Cardiac fibroblast (primary cell): ENCODE data around the gene CDC14A.
A peak's percentile ranks its signal among the peaks of the same experiment; 100 is the strongest.

Experiments
- DNase-seq, 2 donors: peaks; one replicate each; pipeline versions ENCODE4 v3.0.0 to v3.0.0-alpha.2; 2010; ENCODE audit warnings: low read depth in 2 of 2
- H3K4me3 ChIP-seq, 2 donors: replicated peaks in 1 of 2; 1 replicate in 1 of 2; 2 replicates in 1 of 2; pipeline ENCODE4 v1.5.1; 2011; ENCODE audit warnings: low read depth in 2 of 2, low read length in 2 of 2, mild to moderate bottlenecking in 2 of 2, moderate library complexity in 1 of 2
- TF ChIP-seq, protein P1 (sequence below): IDR thresholded peaks from one replicate; pipeline ENCODE4 v1.5.1; 2011; ENCODE audit warnings: low read depth, mild to moderate bottlenecking, low read length, inconsistent platforms

Gene CDC14A

DNA sequence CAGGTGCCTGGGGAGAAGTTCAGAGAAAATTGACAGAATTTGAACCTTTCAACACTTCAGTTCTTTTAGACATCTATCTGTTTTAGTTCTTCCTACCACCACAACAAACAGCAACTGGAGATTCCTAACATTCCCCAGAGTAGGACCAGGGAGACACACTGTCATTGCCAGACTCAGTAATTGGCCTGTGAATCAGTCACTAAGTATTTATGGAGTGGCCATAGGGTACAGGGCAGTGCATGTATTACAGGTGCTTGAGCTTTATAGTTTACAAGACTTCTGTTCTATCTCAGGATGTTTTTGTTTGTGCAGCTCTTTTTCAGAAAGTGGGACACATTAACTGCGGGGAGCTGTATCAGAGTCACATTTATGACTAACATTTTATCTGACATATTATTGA lies 1.7 kb downstream of the CDC14A start:
- DNase-seq: peak in 1 of 2 donors; percentile 44
- TF ChIP-seq, protein P1, sequence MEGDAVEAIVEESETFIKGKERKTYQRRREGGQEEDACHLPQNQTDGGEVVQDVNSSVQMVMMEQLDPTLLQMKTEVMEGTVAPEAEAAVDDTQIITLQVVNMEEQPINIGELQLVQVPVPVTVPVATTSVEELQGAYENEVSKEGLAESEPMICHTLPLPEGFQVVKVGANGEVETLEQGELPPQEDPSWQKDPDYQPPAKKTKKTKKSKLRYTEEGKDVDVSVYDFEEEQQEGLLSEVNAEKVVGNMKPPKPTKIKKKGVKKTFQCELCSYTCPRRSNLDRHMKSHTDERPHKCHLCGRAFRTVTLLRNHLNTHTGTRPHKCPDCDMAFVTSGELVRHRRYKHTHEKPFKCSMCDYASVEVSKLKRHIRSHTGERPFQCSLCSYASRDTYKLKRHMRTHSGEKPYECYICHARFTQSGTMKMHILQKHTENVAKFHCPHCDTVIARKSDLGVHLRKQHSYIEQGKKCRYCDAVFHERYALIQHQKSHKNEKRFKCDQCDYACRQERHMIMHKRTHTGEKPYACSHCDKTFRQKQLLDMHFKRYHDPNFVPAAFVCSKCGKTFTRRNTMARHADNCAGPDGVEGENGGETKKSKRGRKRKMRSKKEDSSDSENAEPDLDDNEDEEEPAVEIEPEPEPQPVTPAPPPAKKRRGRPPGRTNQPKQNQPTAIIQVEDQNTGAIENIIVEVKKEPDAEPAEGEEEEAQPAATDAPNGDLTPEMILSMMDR: no peak
- H3K4me3 ChIP-seq: no peak overlapping the region

DNA sequence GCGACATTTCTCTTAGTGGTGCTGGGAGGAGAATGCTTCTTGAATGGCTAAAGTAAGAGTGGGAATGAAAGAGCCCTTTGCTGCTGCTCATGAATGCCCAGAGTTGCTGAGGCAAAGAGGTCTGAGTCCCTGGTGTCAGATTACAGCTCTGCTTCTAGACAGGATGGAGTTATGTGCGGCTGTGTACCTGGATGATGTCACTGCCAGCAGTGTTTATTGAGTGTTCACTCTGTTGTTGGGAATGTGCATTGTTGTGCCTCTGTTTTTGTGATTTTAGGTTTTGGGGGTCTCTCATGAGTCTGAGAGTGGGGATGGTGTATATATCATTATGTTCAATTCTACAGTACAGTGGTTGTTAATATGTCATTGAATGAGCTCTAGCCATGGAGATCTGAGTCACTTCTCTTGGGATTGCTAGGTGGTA lies 2.7 kb downstream of the CDC14A start:
- DNase-seq: peak in 1 of 2 donors; percentile 28
- no peak overlapping the region for H3K4me3 ChIP-seq
- TF ChIP-seq, protein P1: no peak

DNA sequence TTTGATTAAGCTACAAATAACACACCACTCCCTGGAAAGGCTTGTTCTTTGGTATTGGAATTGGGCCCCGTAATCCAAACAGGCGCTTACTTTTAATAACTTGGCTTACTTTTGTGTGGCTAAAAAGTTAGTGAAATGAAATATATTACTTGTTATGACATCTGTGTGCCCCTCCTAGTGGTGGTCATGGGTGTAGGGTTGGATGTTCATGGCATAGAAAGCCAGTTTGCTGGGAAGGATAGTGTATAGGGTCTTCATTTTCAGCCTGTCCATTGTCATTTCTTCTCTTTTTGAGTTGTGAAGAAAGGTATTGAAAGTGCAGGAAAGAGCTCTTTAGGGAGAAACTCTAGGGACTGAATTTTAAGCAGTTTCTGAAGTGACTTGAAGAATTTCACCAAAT lies 5.9 kb downstream of the CDC14A start:
- TF ChIP-seq, protein P1: peak; percentile 60
- DNase-seq: peak; percentile 44 to 47
- H3K4me3 ChIP-seq: no peak overlapping the region

DNA sequence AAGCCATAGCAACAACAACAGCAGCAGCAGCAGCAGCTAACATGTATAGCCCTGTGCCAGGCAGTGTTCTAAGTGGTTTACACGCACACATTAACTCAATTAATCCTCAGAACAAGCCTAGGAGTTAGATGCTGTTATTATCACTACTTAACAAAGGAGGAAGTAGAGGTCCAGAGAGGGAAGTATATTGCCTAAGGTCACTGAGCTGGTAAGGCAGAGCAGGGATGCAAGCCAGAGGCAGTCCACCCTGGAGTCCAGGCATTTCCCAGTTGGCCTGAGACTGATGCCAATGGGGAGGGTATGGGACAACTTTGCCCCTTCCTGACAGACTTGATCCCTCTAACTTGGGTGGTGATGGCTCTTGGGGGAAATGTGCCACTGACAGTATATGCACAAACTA lies 6.8 kb downstream of the CDC14A start:
- H3K4me3 ChIP-seq: no peak overlapping the region
- TF ChIP-seq, protein P1: no peak
- DNase-seq: no peak

DNA sequence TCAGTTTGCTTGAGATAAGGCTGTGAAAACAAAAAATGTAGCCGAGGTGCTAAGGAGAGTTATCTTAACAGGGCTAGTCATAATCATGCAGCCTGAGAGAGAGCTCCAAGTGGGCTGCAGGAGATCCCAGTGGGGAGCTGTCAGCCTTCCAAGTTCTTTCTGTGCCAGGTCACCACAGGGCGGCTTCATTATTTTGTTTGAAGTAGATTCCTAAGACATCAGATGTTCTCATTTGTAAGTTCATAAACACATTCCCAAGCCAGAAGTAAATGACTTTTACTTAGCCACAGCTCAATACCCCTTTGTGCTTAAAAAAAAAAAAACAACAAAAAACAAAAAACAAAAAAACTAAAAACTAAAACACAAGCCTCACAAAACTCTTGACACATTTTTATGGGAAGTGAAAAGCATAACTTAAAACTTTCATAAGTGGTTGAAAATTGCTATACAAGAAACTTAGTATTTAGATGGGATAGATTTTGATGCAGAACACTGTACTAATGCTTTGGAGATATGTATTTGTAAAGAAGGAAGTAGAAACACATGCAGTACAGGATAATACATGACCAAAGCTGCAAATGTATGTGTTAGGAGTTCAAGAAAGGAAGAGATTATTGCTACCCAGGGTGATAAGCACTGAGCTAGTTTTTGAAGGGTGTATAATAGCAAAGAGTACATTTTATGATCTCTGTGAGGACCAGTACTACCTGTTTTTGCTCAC lies 8.6 kb downstream of the CDC14A start:
- TF ChIP-seq, protein P1: no peak
- DNase-seq: peak; percentile 42 to 50

DNA sequence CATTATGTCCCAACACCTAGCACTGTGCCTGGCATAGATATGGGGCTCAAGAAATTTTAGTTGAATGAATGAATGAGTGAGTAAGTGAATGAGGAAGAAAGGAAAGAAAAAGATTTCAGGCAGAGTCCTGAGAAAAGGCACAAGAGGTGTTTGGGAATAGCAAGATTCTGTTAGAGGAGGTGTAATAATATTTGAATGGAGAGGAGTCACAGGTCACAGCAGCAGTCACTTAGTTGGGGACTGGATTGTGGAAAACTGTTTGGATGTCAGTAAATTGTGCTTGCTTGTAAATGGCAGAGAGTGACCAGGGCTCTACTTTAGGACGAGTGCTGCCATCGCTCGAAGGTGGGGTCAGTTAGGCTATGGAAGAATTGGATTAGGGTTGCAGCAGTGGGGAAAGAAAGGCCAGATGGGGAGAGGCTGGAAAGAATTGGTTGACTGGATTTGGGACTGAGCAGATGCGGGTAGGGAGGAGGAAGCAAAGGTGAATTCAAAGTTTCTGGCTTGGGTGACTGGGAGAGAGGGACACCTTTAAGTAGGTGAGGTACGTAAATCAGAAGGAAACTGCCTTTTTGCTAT lies 9.3 kb downstream of the CDC14A start:
- no peak for DNase-seq
- TF ChIP-seq, protein P1: no peak
- no peak overlapping the region for H3K4me3 ChIP-seq

More for the DNA sequence above, 8.6 kb downstream of the CDC14A start:
- no peak overlapping the region for H3K4me3 ChIP-seq
